ENCODE results near the gene IL19. TPM values are rescaled to one million over a fixed set of nuclear protein-coding genes. Genes with fewer than 3 reads are reported as not detected.
A peak's percentile ranks its signal among the peaks of the same experiment; 100 is the strongest.

The IL19 gene
- total and polyA plus RNA-seq, 4 donors = not detected

DNA sequence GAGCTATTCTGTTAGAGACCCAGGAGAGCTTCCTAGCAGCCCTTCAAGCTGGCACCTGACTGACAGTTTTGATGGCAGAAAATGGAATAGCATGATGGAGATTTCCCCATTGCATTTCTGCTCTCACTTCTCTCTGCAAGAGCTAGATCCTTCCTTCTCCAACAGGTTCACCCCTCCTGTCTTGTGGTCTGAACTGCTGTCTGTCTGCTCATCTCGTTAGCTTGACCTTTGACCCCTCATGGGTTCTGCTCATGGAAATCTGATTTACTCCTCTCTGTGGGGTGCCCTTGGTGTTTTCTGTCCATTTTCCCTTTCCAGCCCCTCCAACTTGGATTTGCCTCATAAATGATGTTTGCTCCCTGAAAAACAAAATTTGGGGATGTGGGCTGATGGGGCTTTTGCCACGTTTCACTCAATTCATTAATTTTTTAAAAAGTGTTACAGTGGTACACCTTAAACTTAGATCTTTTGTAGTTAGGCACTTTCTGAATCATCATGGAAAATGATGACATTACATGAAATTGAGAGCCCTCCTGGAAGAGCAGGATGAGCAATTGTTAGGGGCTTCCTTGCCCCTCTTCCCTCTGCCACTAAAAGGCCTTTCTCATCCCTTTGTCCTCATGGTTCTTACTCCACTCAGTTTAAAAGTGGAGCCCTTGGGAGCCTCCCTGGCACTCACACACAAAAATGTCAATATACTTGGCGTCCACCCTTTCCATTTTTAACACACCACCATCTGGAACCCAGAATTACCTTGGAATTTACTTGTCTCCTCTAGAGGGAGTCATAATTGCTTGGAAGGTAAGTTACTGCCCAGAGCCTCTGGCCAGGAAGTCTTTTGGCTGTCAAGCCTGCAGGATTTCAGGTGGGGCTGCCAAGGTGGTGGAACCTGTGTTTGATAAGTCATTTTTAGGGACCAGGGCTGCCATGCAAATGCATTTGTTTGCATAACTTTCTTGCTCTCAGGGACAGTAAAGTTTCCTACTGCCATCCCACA, 31.9 kb upstream of the IL19 start:
- Histone ChIP-seq H3K36me3 (ENCODE audit: control insufficient read depth in 4 of 4, insufficient read depth in 3 of 4, low read depth in 1 of 4, low read length in 3 of 4) (peaks cover 0 to 4% (median 3%) of the 10 kb centered on the region in 4 donors), H3K27me3 (ENCODE audit: control insufficient read depth in 4 of 4, insufficient read depth in 4 of 4, low read length in 3 of 4) (no peaks in the 10 kb centered on the region), H3K4me3 (ENCODE audit: low read depth in 1 of 3, low read length in 3 of 3) (no peak overlapping the region), H3K4me1 (ENCODE audit: control insufficient read depth in 4 of 4, insufficient read depth in 4 of 4, low read length in 3 of 4) (peaks cover 0 to 19% (median 9%) of the 10 kb centered on the region in 4 donors), H3K9me3 (ENCODE audit: control insufficient read depth in 4 of 4, low read length in 3 of 4) (no peaks in the 10 kb centered on the region), H3K27ac (ENCODE audit: low read depth in 1 of 2, low read length in 2 of 2) (no peak overlapping the region), H3K9ac (ENCODE audit: low read depth in 1 of 2, low read length in 2 of 2) (no peak overlapping the region)
- no peak for DNase-seq (ENCODE audit: low spot score)
- 70% methylated on average over 3 of the region's 3 CpGs for WGBS
- TF ChIP-seq RAD21 (IDR thresholded peaks at IDR 0.05) = peak in 1 of 2 donors; percentile 30
- no peak for TF ChIP-seq SP1 (IDR thresholded peaks at IDR 0.05)

DNA sequence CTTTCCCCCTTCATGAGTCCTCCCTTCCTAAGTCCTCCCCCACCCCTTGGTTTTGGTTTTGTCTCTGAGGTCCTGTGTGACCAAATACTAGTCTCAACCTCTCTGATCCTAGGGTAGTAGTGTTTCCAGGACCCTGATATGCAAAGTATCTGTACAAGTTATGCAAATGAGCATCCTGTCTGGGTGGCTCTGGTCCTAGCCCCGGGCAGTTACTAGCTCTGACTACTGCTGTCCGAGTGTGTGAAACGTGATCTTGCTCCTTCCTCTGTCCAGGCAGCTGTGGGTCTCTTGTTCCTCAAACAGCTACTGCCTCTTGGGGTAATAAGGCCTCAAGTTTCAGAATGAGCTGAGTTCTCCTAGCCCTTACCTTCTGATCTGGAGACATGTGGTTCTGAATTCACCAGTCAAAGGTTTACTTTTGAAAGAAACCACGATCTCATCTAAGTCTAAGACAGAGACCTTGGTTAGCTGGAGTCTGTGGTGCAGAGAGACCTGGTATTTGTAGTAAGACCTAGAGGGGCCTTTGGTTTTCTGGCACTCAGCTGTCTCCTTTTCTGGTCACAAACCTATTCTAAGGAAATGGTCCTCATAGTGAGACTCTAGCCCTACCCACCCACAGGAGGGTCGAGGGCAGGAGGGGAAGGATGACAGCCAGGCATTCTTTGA, 31.0 kb upstream of the IL19 start:
- H3K4me1 ChIP-seq (ENCODE audit: control insufficient read depth in 4 of 4, insufficient read depth in 4 of 4, low read length in 3 of 4) = peaks cover 0 to 19% (median 9%) of the 10 kb centered on the region in 4 donors
- H3K9ac ChIP-seq (ENCODE audit: low read depth in 1 of 2, low read length in 2 of 2) = no peak overlapping the region

DNA sequence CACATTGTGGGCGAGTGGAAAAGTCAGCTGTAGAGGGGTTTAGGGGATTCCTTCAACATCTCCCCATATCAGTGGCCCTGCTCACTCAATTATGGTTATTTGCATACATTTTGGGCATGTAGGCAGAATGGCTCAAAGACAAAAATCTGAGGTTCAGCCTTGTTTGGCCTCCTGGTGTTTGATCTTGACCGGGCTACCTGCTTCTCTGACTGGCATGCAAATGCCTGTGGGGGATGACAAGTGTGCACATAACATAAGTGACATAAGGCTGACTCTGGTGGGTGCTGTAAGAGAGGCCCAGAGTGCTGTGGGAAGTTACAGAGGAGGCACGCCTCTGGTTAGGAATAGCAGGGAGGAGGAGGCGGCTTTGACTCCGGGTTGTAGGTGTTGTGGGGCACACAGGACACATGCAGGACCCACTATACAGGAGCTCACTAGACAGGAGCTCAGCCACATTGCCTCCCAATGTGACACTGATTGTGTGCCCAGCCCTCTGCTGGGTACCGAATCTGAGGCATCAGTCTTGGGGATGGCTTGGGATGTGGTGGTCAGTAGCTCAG, 29.4 kb upstream of the IL19 start:
- Histone ChIP-seq H3K9ac (ENCODE audit: low read depth in 1 of 2, low read length in 2 of 2) (no peak overlapping the region), H3K27me3 (ENCODE audit: control insufficient read depth in 4 of 4, insufficient read depth in 4 of 4, low read length in 3 of 4) (no peaks in the 10 kb centered on the region), H3K4me3 (ENCODE audit: low read depth in 1 of 3, low read length in 3 of 3) (no peak overlapping the region), H3K27ac (ENCODE audit: low read depth in 1 of 2, low read length in 2 of 2) (no peak overlapping the region), H3K4me1 (ENCODE audit: control insufficient read depth in 4 of 4, insufficient read depth in 4 of 4, low read length in 3 of 4) (peaks cover 0 to 11% (median 7%) of the 10 kb centered on the region in 4 donors), H3K9me3 (ENCODE audit: control insufficient read depth in 4 of 4, low read length in 3 of 4) (no peaks in the 10 kb centered on the region), H3K36me3 (ENCODE audit: control insufficient read depth in 4 of 4, insufficient read depth in 3 of 4, low read depth in 1 of 4, low read length in 3 of 4) (no peaks in the 10 kb centered on the region)
- 88% methylated on average over 6 of the region's 6 CpGs for WGBS
- no peak for DNase-seq (ENCODE audit: low spot score)
- no peak for TF ChIP-seq RXRA (IDR thresholded peaks at IDR 0.05)
- TF ChIP-seq JUND (IDR thresholded peaks at IDR 0.05) = no peak
- no peak for TF ChIP-seq GABPA (IDR thresholded peaks at IDR 0.05 in 1 of 2, conservative IDR thresholded peaks at IDR 0.05 in 1 of 2)
- no peak for TF ChIP-seq TAF1 (conservative IDR thresholded peaks at IDR 0.05)
- TF ChIP-seq HNF4A (conservative IDR thresholded peaks at IDR 0.05) = no peak
- TF ChIP-seq, protein P1, sequence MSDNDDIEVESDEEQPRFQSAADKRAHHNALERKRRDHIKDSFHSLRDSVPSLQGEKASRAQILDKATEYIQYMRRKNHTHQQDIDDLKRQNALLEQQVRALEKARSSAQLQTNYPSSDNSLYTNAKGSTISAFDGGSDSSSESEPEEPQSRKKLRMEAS (IDR thresholded peaks at IDR 0.05) = no peak
- no peak for TF ChIP-seq NR2F2 (IDR thresholded peaks at IDR 0.05)
- no peak for TF ChIP-seq RAD21 (IDR thresholded peaks at IDR 0.05)
- no peak for TF ChIP-seq YY1 (IDR thresholded peaks at IDR 0.05)
- TF ChIP-seq EGR1 (IDR thresholded peaks at IDR 0.05; ENCODE audit: low read depth in 2 of 2) = no peak
- TF ChIP-seq, protein P2, sequence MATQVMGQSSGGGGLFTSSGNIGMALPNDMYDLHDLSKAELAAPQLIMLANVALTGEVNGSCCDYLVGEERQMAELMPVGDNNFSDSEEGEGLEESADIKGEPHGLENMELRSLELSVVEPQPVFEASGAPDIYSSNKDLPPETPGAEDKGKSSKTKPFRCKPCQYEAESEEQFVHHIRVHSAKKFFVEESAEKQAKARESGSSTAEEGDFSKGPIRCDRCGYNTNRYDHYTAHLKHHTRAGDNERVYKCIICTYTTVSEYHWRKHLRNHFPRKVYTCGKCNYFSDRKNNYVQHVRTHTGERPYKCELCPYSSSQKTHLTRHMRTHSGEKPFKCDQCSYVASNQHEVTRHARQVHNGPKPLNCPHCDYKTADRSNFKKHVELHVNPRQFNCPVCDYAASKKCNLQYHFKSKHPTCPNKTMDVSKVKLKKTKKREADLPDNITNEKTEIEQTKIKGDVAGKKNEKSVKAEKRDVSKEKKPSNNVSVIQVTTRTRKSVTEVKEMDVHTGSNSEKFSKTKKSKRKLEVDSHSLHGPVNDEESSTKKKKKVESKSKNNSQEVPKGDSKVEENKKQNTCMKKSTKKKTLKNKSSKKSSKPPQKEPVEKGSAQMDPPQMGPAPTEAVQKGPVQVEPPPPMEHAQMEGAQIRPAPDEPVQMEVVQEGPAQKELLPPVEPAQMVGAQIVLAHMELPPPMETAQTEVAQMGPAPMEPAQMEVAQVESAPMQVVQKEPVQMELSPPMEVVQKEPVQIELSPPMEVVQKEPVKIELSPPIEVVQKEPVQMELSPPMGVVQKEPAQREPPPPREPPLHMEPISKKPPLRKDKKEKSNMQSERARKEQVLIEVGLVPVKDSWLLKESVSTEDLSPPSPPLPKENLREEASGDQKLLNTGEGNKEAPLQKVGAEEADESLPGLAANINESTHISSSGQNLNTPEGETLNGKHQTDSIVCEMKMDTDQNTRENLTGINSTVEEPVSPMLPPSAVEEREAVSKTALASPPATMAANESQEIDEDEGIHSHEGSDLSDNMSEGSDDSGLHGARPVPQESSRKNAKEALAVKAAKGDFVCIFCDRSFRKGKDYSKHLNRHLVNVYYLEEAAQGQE (IDR thresholded peaks at IDR 0.05) = no peak

More for the DNA sequence above, 31.0 kb upstream of the IL19 start:
- Histone ChIP-seq H3K27me3 (ENCODE audit: control insufficient read depth in 4 of 4, insufficient read depth in 4 of 4, low read length in 3 of 4) (no peaks in the 10 kb centered on the region), H3K36me3 (ENCODE audit: control insufficient read depth in 4 of 4, insufficient read depth in 3 of 4, low read depth in 1 of 4, low read length in 3 of 4) (peaks cover 0 to 4% (median 3%) of the 10 kb centered on the region in 4 donors), H3K9me3 (ENCODE audit: control insufficient read depth in 4 of 4, low read length in 3 of 4) (no peaks in the 10 kb centered on the region), H3K27ac (ENCODE audit: low read depth in 1 of 2, low read length in 2 of 2) (no peak overlapping the region), H3K4me3 (ENCODE audit: low read depth in 1 of 3, low read length in 3 of 3) (no peak overlapping the region)
- TF ChIP-seq, protein P2 (IDR thresholded peaks at IDR 0.05) = no peak
- TF ChIP-seq, protein P1 (IDR thresholded peaks at IDR 0.05) = no peak
- TF ChIP-seq RXRA (IDR thresholded peaks at IDR 0.05) = no peak
- TF ChIP-seq NR2F2 (IDR thresholded peaks at IDR 0.05) = no peak
- WGBS = 66% methylated on average over 5 of the region's 5 CpGs
- no peak for DNase-seq (ENCODE audit: low spot score)

Data from liver (tissue), 9 donors.